ENCODE measurements around the gene EXOC4. TPM values are rescaled to one million over a fixed set of nuclear protein-coding genes. Genes with fewer than 3 reads are reported as not detected.

The EXOC4 gene
- total RNA-seq, 4 donors from 2014 or later, result 36.6 to 64.0 (median 57.4) TPM

- intact Hi-C loops (cut with DNase I), result no loop called here
- H3K27ac ChIP-seq (replicated peaks in 1 of 4), result no peak overlapping the region
- peaks cover 0 to 7% (median 5%) of the 10 kb centered on the region in 4 donors for H3K36me3 ChIP-seq
- no peak for DNase-seq (ENCODE audit: extremely low spot score)
- no peak for TF ChIP-seq EP300 (IDR thresholded peaks at IDR 0.05)
- no peak for TF ChIP-seq POLR2A (IDR thresholded peaks at IDR 0.05; ENCODE audit: low read depth)
- no peak for TF ChIP-seq CTCF (IDR thresholded peaks at IDR 0.05)
- no peak for TF ChIP-seq POLR2AphosphoS5 (IDR thresholded peaks at IDR 0.05)
- H3K4me1 ChIP-seq, result peaks cover 0 to 25% (median 16%) of the 10 kb centered on the region in 4 donors
- H3K27me3 ChIP-seq, result no peaks in the 10 kb centered on the region
- 67% methylated on average over 3 of the region's 3 CpGs for WGBS
- H3K4me3 ChIP-seq, result no peak overlapping the region
- H3K9me3 ChIP-seq, result peaks cover 0 to 20% (median 7%) of the 10 kb centered on the region in 4 donors
Observed at GRCh38 chr7:133355325-133355708, 102.4 kb downstream of the EXOC4 start.

- no peak for TF ChIP-seq CTCF (IDR thresholded peaks at IDR 0.05)
- no peak for TF ChIP-seq POLR2A (IDR thresholded peaks at IDR 0.05; ENCODE audit: low read depth)
- TF ChIP-seq EP300 (IDR thresholded peaks at IDR 0.05), result no peak
- TF ChIP-seq POLR2AphosphoS5 (IDR thresholded peaks at IDR 0.05), result no peak
- DNase-seq (ENCODE audit: extremely low spot score), result no peak
- 96% methylated on average over 3 of the region's 3 CpGs for WGBS
Observed at GRCh38 chr7:133355822-133356221, 102.9 kb downstream of the EXOC4 start.

GRCh38 chr7:133358708-133359107 lies 105.8 kb downstream of the EXOC4 start:
- H3K27ac ChIP-seq (replicated peaks in 1 of 4), result no peak overlapping the region

More at GRCh38 chr7:133355822-133356221, 102.9 kb downstream of the EXOC4 start:
- Histone ChIP-seq H3K4me1 (peaks cover 0 to 25% (median 16%) of the 10 kb centered on the region in 4 donors), H3K27me3 (no peaks in the 10 kb centered on the region), H3K27ac (replicated peaks in 1 of 4) (no peak overlapping the region), H3K9me3 (peaks cover 0 to 20% (median 7%) of the 10 kb centered on the region in 4 donors), H3K4me3 (no peak overlapping the region), H3K36me3 (peaks cover 0 to 7% (median 5%) of the 10 kb centered on the region in 4 donors)
- intact Hi-C loops (cut with DNase I), result no loop called here

GRCh38 chr7:133359449-133359848 lies 106.6 kb downstream of the EXOC4 start:
- DNase-seq (ENCODE audit: extremely low spot score), result no peak
- Histone ChIP-seq H3K36me3 (peaks cover 0 to 7% (median 5%) of the 10 kb centered on the region in 4 donors), H3K4me3 (no peak overlapping the region), H3K27me3 (no peaks in the 10 kb centered on the region), H3K27ac (replicated peaks in 1 of 4) (no peak overlapping the region), H3K9me3 (no peaks in the 10 kb centered on the region), H3K4me1 (peaks cover under 1 to 25% (median 16%) of the 10 kb centered on the region in 4 donors)
- intact Hi-C loops (cut with DNase I), result no loop called here
- TF ChIP-seq POLR2AphosphoS5 (IDR thresholded peaks at IDR 0.05) (no peak), CTCF (IDR thresholded peaks at IDR 0.05) (no peak), POLR2A (IDR thresholded peaks at IDR 0.05; ENCODE audit: low read depth) (no peak), EP300 (IDR thresholded peaks at IDR 0.05) (no peak)

More at GRCh38 chr7:133358708-133359107, 105.8 kb downstream of the EXOC4 start:
- H3K4me1 ChIP-seq, result peaks cover 0 to 25% (median 16%) of the 10 kb centered on the region in 4 donors
- TF ChIP-seq POLR2A (IDR thresholded peaks at IDR 0.05; ENCODE audit: low read depth) (no peak), POLR2AphosphoS5 (IDR thresholded peaks at IDR 0.05) (no peak), EP300 (IDR thresholded peaks at IDR 0.05) (no peak), CTCF (IDR thresholded peaks at IDR 0.05) (no peak)
- no peak for DNase-seq (ENCODE audit: extremely low spot score)
- peaks cover 0 to under 1% (median 0%) of the 10 kb centered on the region in 4 donors for H3K9me3 ChIP-seq
- no peak overlapping the region for H3K4me3 ChIP-seq
- WGBS, result 38% methylated on average over 3 of the region's 3 CpGs
- no peaks in the 10 kb centered on the region for H3K27me3 ChIP-seq
- peaks cover 0 to 7% (median 5%) of the 10 kb centered on the region in 4 donors for H3K36me3 ChIP-seq
- intact Hi-C loops (cut with DNase I), result no loop called here

GRCh38 chr7:133360201-133360600 lies 107.3 kb downstream of the EXOC4 start:
- H3K36me3 ChIP-seq, result peaks cover 0 to 7% (median 5%) of the 10 kb centered on the region in 4 donors
- no peak for TF ChIP-seq POLR2A (IDR thresholded peaks at IDR 0.05; ENCODE audit: low read depth)
- TF ChIP-seq POLR2AphosphoS5 (IDR thresholded peaks at IDR 0.05), result no peak
- TF ChIP-seq EP300 (IDR thresholded peaks at IDR 0.05), result no peak
- TF ChIP-seq CTCF (IDR thresholded peaks at IDR 0.05), result no peak
- no peak overlapping the region for H3K27ac ChIP-seq (replicated peaks in 1 of 4)
- no peak overlapping the region for H3K4me3 ChIP-seq
- intact Hi-C loops (cut with DNase I), result no loop called here
- no peaks in the 10 kb centered on the region for H3K9me3 ChIP-seq
- DNase-seq (ENCODE audit: extremely low spot score), result no peak
- H3K27me3 ChIP-seq, result no peaks in the 10 kb centered on the region
- WGBS, result 98% methylated on average over 2 of the region's 2 CpGs
- H3K4me1 ChIP-seq, result peaks cover 8 to 30% (median 22%) of the 10 kb centered on the region in 4 donors
